Neural progenitor cell (in vitro differentiated cells): ENCODE measurements around the gene VRK3. TPM values are rescaled to one million over a fixed set of nuclear protein-coding genes. Genes with fewer than 3 reads are reported as not detected.
"Not testable (repeated sequence)": the region's sequence is repeated elsewhere in the genome, so short reads cannot be mapped to it uniquely, and the experiment has no call there.

ENCODE experiments used
- DNase-seq: peaks from one replicate; pipeline ENCODE4 v3.0.0-alpha.2; 2016; ENCODE audit warnings: low spot score
- H2AFZ ChIP-seq: fragments of 200-600 bp; sonication (generic); replicated peaks from 2 replicates; pipeline ENCODE4 v1.6.1; 2016; ENCODE audit warnings: antibody characterized with exemption
- H3F3A ChIP-seq: fragments of 200-600 bp; sonication (generic); 2 replicates; pipeline ENCODE4 v1.6.1; 2016; ENCODE audit warnings: antibody characterized with exemption, low read depth
- H3K27ac ChIP-seq: fragments of 200-600 bp; sonication (generic); 2 replicates; pipeline ENCODE4 v1.5.1; 2016; ENCODE audit warnings: mild to moderate bottlenecking
- H3K27me3 ChIP-seq: fragments of 200-600 bp; sonication (generic); 2 replicates; pipeline ENCODE4 v1.6.1; 2016; ENCODE audit warnings: mild to moderate bottlenecking, moderate library complexity
- H3K36me3 ChIP-seq: fragments of 200-600 bp; sonication (generic); 2 replicates; pipeline ENCODE4 v1.5.1; 2016
- H3K4me1 ChIP-seq: fragments of 200-600 bp; sonication (generic); 2 replicates; pipeline ENCODE4 v1.6.1; 2016; ENCODE audit warnings: mixed run types
- H3K4me2 ChIP-seq: fragments of 200-600 bp; sonication (generic); 2 replicates; pipeline ENCODE4 v1.6.1; 2016
- H3K4me3 ChIP-seq: fragments of 200-600 bp; sonication (generic); 2 replicates; pipeline ENCODE4 v1.5.1; 2016
- H3K79me2 ChIP-seq: fragments of 200-600 bp; sonication (generic); 2 replicates; pipeline ENCODE4 v1.6.1; 2016; ENCODE audit warnings: low read depth
- H3K9ac ChIP-seq: fragments of 200-600 bp; sonication (generic); 2 replicates; pipeline ENCODE4 v1.6.1; 2016
- H3K9me3 ChIP-seq: fragments of 200-600 bp; sonication (generic); 2 replicates; pipeline ENCODE4 v1.5.1; 2016; ENCODE audit warnings: low read depth
- H4K20me1 ChIP-seq: fragments of 200-600 bp; sonication (generic); 2 replicates; pipeline ENCODE4 v1.6.1; 2016; ENCODE audit warnings: low read depth
- H3K27ac Mint-ChIP-seq: 3 replicates; pipeline ENCODE4 v1.8.0; 2021; ENCODE audit warnings: mixed read lengths
- H3K27me3 Mint-ChIP-seq: 2 replicates; pipeline ENCODE4 v1.8.0; 2022; ENCODE audit warnings: low read depth, mild to moderate bottlenecking, inconsistent platforms, moderate library complexity, mixed read lengths; ENCODE audit not compliant: insufficient read depth
- H3K36me3 Mint-ChIP-seq: 3 replicates; pipeline ENCODE4 v1.8.0; 2021; ENCODE audit warnings: mixed read lengths
- H3K4me1 Mint-ChIP-seq: 3 replicates; pipeline ENCODE4 v1.8.0; 2021; ENCODE audit warnings: mixed read lengths
- H3K4me3 Mint-ChIP-seq: 3 replicates; pipeline ENCODE4 v1.8.0; 2021; ENCODE audit warnings: mild to moderate bottlenecking, moderate library complexity, mixed read lengths
- H3K9me3 Mint-ChIP-seq: 3 replicates; pipeline ENCODE4 v1.8.0; 2020; ENCODE audit warnings: mixed read lengths
- CTCF ChIP-seq: fragments of 200-600 bp; sonication (generic); IDR thresholded peaks from 2 replicates; pipeline ENCODE4 v1.5.1; 2017; ENCODE audit warnings: antibody characterized with exemption, mild to moderate bottlenecking
- EZH2 ChIP-seq: fragments of 200-600 bp; sonication (generic); IDR thresholded peaks from 2 replicates; pipeline ENCODE4 v1.6.1; 2017; ENCODE audit warnings: antibody characterized with exemption, mild to moderate bottlenecking, moderate library complexity
- EZH2phosphoT487 ChIP-seq: fragments of 200-600 bp; sonication (generic); IDR thresholded peaks from 2 replicates; pipeline ENCODE4 v1.6.1; 2017; ENCODE audit warnings: antibody characterized with exemption
- total RNA-seq: library from RNA; depleted of rRNA; stranded (reverse); fragments of >200 nt; gene quantifications from 2 replicates; pipeline ENCODE4 v1.2.3, GENCODE V29; 2015; ENCODE audit warnings: low replicate concordance

Gene VRK3
- total RNA-seq, 1 donor from 2014 or later, result 21.6 TPM

GRCh38 chr19:49972841-49973240 is 52.3 kb downstream of the VRK3 start:
- no peaks in the 10 kb centered on the region for H3K79me2 ChIP-seq
- no peaks in the 10 kb centered on the region for H4K20me1 ChIP-seq
- H3K9ac ChIP-seq, result no peak overlapping the region
- Mint-ChIP-seq H3K27me3 (peaks cover 5% of the 10 kb centered on the region), H3K36me3 (peaks cover 3% of the 10 kb centered on the region), H3K9me3 (no peaks in the 10 kb centered on the region), H3K27ac (no peak overlapping the region), H3K4me1 (no peaks in the 10 kb centered on the region), H3K4me3 (no peak overlapping the region)
- H3K27me3 ChIP-seq, result no peaks in the 10 kb centered on the region
- H3K4me1 ChIP-seq, result no peaks in the 10 kb centered on the region
- TF ChIP-seq EZH2phosphoT487 (no peak), CTCF (no peak), EZH2 (no peak)
- H3F3A ChIP-seq, result no peaks in the 10 kb centered on the region
- no peak overlapping the region for H2AFZ ChIP-seq
- no peak for DNase-seq
- no peak overlapping the region for H3K27ac ChIP-seq
- no peak overlapping the region for H3K4me2 ChIP-seq
- H3K9me3 ChIP-seq, result no peaks in the 10 kb centered on the region
- H3K36me3 ChIP-seq, result no peaks in the 10 kb centered on the region
- no peak overlapping the region for H3K4me3 ChIP-seq

- no peak overlapping the region for H3K4me3 Mint-ChIP-seq
- Histone ChIP-seq H3K36me3 (no peaks in the 10 kb centered on the region), H3K9ac (no peak overlapping the region), H3K4me3 (no peak overlapping the region), H3K4me2 (no peak overlapping the region), H2AFZ (no peak overlapping the region), H3F3A (no peaks in the 10 kb centered on the region), H3K27me3 (no peaks in the 10 kb centered on the region), H3K9me3 (no peaks in the 10 kb centered on the region), H3K4me1 (no peaks in the 10 kb centered on the region), H3K27ac (no peak overlapping the region), H3K79me2 (no peaks in the 10 kb centered on the region), H4K20me1 (no peaks in the 10 kb centered on the region)
- H3K27me3 Mint-ChIP-seq, result peaks cover 5% of the 10 kb centered on the region
- H3K27ac Mint-ChIP-seq, result no peak overlapping the region
- peaks cover 3% of the 10 kb centered on the region for H3K36me3 Mint-ChIP-seq
- TF ChIP-seq CTCF (no peak), EZH2phosphoT487 (no peak), EZH2 (no peak)
- DNase-seq, result no peak
- H3K4me1 Mint-ChIP-seq, result no peaks in the 10 kb centered on the region
- H3K9me3 Mint-ChIP-seq, result no peaks in the 10 kb centered on the region
Measured at GRCh38 chr19:49971991-49972411, 53.2 kb downstream of the VRK3 start.

GRCh38 chr19:49969355-49969754 is 55.8 kb downstream of the VRK3 start:
- H3K79me2 ChIP-seq, H3K9me3 Mint-ChIP-seq, H3K27me3 ChIP-seq, H3K4me3 Mint-ChIP-seq, H3K27ac ChIP-seq, H3K4me1 ChIP-seq, H2AFZ ChIP-seq, H3K4me1 Mint-ChIP-seq, H3K27ac Mint-ChIP-seq, H4K20me1 ChIP-seq, H3K36me3 Mint-ChIP-seq, H3K36me3 ChIP-seq, H3K27me3 Mint-ChIP-seq, H3K9me3 ChIP-seq, H3K9ac ChIP-seq, H3K4me3 ChIP-seq, H3K4me2 ChIP-seq, H3F3A ChIP-seq, DNase-seq: not testable (repeated sequence)

- H3K9ac ChIP-seq, result no peak overlapping the region
- H3K9me3 ChIP-seq, result no peaks in the 10 kb centered on the region
- no peaks in the 10 kb centered on the region for H3F3A ChIP-seq
- no peak for DNase-seq
- Mint-ChIP-seq H3K36me3 (no peaks in the 10 kb centered on the region), H3K27me3 (peaks cover 8% of the 10 kb centered on the region), H3K4me1 (no peaks in the 10 kb centered on the region), H3K27ac (no peak overlapping the region), H3K4me3 (no peak overlapping the region), H3K9me3 (peaks cover 3% of the 10 kb centered on the region)
- no peaks in the 10 kb centered on the region for H3K36me3 ChIP-seq
- no peaks in the 10 kb centered on the region for H3K4me1 ChIP-seq
- TF ChIP-seq CTCF, result no peak
- no peak for TF ChIP-seq EZH2
- TF ChIP-seq EZH2phosphoT487, result no peak
- no peak overlapping the region for H3K4me3 ChIP-seq
- no peaks in the 10 kb centered on the region for H3K27me3 ChIP-seq
- H3K27ac ChIP-seq, result no peak overlapping the region
- no peak overlapping the region for H3K4me2 ChIP-seq
- H3K79me2 ChIP-seq, result no peaks in the 10 kb centered on the region
- H4K20me1 ChIP-seq, result no peaks in the 10 kb centered on the region
- no peak overlapping the region for H2AFZ ChIP-seq
Measured at GRCh38 chr19:49968279-49968922, 56.8 kb downstream of the VRK3 start.

- H3K9ac ChIP-seq, H4K20me1 ChIP-seq, H3K9me3 Mint-ChIP-seq, H3K27ac Mint-ChIP-seq, H3K27ac ChIP-seq, H3K4me1 Mint-ChIP-seq, H2AFZ ChIP-seq, H3F3A ChIP-seq, H3K36me3 ChIP-seq, H3K4me2 ChIP-seq, H3K79me2 ChIP-seq, H3K4me3 Mint-ChIP-seq, H3K27me3 ChIP-seq, H3K4me1 ChIP-seq, H3K4me3 ChIP-seq, DNase-seq, H3K9me3 ChIP-seq, H3K27me3 Mint-ChIP-seq, H3K36me3 Mint-ChIP-seq: not testable (repeated sequence)
Measured at GRCh38 chr19:49960980-49961379, 64.2 kb downstream of the VRK3 start, which contains the start of gene SIGLEC11. TSS of gene SIGLEC11 (minus strand) at chr19:49961172. CDS start at chr19:49961081, 91 bp downstream.

GRCh38 chr19:49959892-49960291 is 65.3 kb downstream of the VRK3 start:
- not testable (repeated sequence) for H3K36me3 ChIP-seq, H3K27ac Mint-ChIP-seq, H3K9me3 ChIP-seq, H3K9ac ChIP-seq, DNase-seq, H3K4me1 Mint-ChIP-seq, H3K36me3 Mint-ChIP-seq, H2AFZ ChIP-seq, H3K4me2 ChIP-seq, H3K4me3 Mint-ChIP-seq, H3K27ac ChIP-seq, H3K4me1 ChIP-seq, H3F3A ChIP-seq, H3K9me3 Mint-ChIP-seq, H3K27me3 ChIP-seq, H3K4me3 ChIP-seq, H3K79me2 ChIP-seq, H4K20me1 ChIP-seq, H3K27me3 Mint-ChIP-seq
